ENCODE measurements around the gene GADD45A. TPM values are rescaled to one million over a fixed set of nuclear protein-coding genes. Genes with fewer than 3 reads are reported as not detected.
A peak's percentile ranks its signal among the peaks of the same experiment; 100 is the strongest.

Gene GADD45A
- total and polyA plus RNA-seq, 7 experiments from 2014 or later = 7.0 to 70.4 (median 16.7) TPM

DNA sequence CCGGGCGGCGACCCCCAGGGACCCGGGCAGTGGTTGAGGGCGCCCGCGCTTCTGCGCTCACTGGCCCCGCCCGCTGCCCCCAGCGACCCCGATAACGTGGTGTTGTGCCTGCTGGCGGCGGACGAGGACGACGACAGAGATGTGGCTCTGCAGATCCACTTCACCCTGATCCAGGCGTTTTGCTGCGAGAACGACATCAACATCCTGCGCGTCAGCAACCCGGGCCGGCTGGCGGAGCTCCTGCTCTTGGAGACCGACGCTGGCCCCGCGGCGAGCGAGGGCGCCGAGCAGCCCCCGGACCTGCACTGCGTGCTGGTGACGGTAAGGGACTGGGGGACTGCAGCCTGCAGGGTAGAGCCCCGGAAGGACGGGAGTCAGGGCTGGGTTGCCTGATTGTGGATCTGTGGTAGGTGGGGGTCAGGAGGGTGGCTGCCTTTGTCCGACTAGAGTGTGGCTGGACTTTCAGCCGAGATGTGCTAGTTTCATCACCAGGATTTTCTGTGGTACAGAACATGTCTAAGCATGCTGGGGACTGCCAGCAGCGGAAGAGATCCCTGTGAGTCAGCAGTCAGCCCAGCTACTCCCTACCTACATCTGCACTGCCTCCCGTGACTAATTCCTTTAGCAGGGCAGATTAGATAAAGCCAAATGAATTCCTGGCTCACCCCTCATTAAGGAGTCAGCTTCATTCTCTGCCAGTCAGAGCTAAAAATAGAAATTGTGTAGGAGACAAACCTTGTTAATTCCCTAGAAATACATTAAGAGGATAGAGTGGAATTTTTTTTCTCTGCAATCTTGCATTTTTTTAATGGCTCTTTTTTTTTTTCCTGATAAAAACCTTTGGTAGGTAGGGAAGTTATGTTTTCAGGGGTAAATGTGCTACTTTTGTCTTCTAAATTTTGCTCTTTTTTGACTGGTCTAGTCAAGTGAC, 1.5 kb downstream of the GADD45A start:
- Mint-ChIP-seq H3K9me3 (peaks cover 0 to 2% (median 0%) of the 10 kb centered on the region in 11 donors), H3K27me3 (no peaks in the 10 kb centered on the region), H3K4me1 (peaks cover 20 to 42% (median 26%) of the 10 kb centered on the region in 7 donors), H3K36me3 (peaks cover 0 to 22% (median 0%) of the 10 kb centered on the region in 5 donors), H3K4me3 (peak overlapping the region; percentile 90 to 99 (median 98)), H3K27ac (peak overlapping the region; percentile 40 to 95 (median 88))
- peak overlapping the region; percentile 59 for H3K27ac ChIP-seq (ENCODE audit: low read depth, low read length)
- peaks cover 9 to 16% of the 10 kb centered on the region in 2 donors for H3K4me1 ChIP-seq (ENCODE audit: control insufficient read depth in 2 of 2, insufficient read depth in 2 of 2, low read length in 2 of 2)
- no peaks in the 10 kb centered on the region for H3K9me3 ChIP-seq (ENCODE audit: control insufficient read depth in 2 of 3, low read length in 3 of 3)
- intact Hi-C loops (cut with micrococcal nuclease) = loop anchor here (5.0 to 10.0 kb wide), 5 partner anchors 352 to 1352 kb away; partner anchors contain the start of gene SLC35D1 (in 2 of the 2)
- H3K27me3 ChIP-seq (ENCODE audit: control insufficient read depth in 2 of 2, insufficient read depth in 2 of 2, low read length in 2 of 2) = no peaks in the 10 kb centered on the region
- ATAC-seq (peak; percentile 21), DNase-seq (peak; percentile 45 to 73 (median 69))
- ChIA-PET POLR2A (interaction anchor here (0.5 to 3.6 kb wide), 7 partner anchors 11 to 260 kb away, joined by 3 to 48 read pairs (median 3); partner anchors contain the start of gene SERBP1), CTCF (interaction anchor here (0.7 to 1.9 kb wide), 2 partner anchors 74 to 288 kb away, joined by 3 to 7 read pairs; no protein-coding TSS in a partner anchor)
- no peaks in the 10 kb centered on the region for H3K36me3 ChIP-seq (ENCODE audit: control insufficient read depth in 2 of 3, insufficient read depth in 3 of 3, low read length in 3 of 3)
- peak overlapping the region; percentile 69 for H3K4me3 ChIP-seq (ENCODE audit: low read length)

DNA sequence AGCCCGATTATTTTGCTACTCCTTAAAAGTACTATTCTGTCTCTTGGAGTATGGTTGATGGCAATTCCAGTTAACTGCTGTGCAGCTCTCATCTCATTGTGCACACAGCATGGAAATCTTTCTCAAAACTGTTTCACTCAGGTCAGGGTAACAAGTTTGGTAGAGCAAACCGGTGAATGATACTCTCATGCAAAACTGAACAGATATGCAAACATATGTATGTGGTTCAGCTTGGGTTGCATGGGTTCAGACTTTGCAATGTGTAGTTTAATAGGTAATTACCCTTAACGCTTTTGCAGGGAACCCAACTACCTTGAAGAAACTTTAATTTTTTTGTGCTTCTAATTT, 2.2 kb downstream of the GADD45A start:
- H3K36me3 ChIP-seq (ENCODE audit: control insufficient read depth in 2 of 3, insufficient read depth in 3 of 3, low read length in 3 of 3) = no peaks in the 10 kb centered on the region
- Mint-ChIP-seq H3K27ac (peak overlapping the region in 5 of 9 donors; percentile 49 to 95 (median 88)), H3K4me1 (peaks cover 20 to 42% (median 26%) of the 10 kb centered on the region in 7 donors), H3K27me3 (no peaks in the 10 kb centered on the region), H3K4me3 (peak overlapping the region; percentile 9 to 99 (median 97)), H3K9me3 (peaks cover 0 to 2% (median 0%) of the 10 kb centered on the region in 11 donors), H3K36me3 (peaks cover 0 to 22% (median 0%) of the 10 kb centered on the region in 5 donors)
- DNase-seq (no peak), ATAC-seq (no peak)
- H3K27ac ChIP-seq (ENCODE audit: low read depth, low read length) = no peak overlapping the region
- intact Hi-C loops (cut with micrococcal nuclease) = loop anchor here (5.0 to 10.0 kb wide), 5 partner anchors 352 to 1352 kb away; partner anchors contain the start of gene SLC35D1 (in 2 of the 2)
- no peaks in the 10 kb centered on the region for H3K27me3 ChIP-seq (ENCODE audit: control insufficient read depth in 2 of 2, insufficient read depth in 2 of 2, low read length in 2 of 2)
- no peaks in the 10 kb centered on the region for H3K9me3 ChIP-seq (ENCODE audit: control insufficient read depth in 2 of 3, low read length in 3 of 3)
- peaks cover 9 to 16% of the 10 kb centered on the region in 2 donors for H3K4me1 ChIP-seq (ENCODE audit: control insufficient read depth in 2 of 2, insufficient read depth in 2 of 2, low read length in 2 of 2)
- H3K4me3 ChIP-seq (ENCODE audit: low read length) = no peak overlapping the region
- POLR2A ChIA-PET = interaction anchor here (0.5 to 3.6 kb wide), 4 partner anchors 12 to 260 kb away, joined by 3 to 48 read pairs (median 7); partner anchors contain the start of gene SERBP1
- CTCF ChIA-PET = interaction anchor here (1.9 kb wide), 1 partner anchor 73 kb away, joined by 7 read pairs; no protein-coding TSS in a partner anchor

DNA sequence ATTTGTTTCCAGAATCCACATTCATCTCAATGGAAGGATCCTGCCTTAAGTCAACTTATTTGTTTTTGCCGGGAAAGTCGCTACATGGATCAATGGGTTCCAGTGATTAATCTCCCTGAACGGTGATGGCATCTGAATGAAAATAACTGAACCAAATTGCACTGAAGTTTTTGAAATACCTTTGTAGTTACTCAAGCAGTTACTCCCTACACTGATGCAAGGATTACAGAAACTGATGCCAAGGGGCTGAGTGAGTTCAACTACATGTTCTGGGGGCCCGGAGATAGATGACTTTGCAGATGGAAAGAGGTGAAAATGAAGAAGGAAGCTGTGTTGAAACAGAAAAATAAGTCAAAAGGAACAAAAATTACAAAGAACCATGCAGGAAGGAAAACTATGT, 2.6 kb downstream of the GADD45A start:
- ChIA-PET CTCF (no interaction called here), POLR2A (no interaction called here)
- Mint-ChIP-seq H3K4me3 (peak overlapping the region in 5 of 10 donors; percentile 0 to 28 (median 2)), H3K36me3 (peaks cover 0 to 22% (median 0%) of the 10 kb centered on the region in 5 donors), H3K27me3 (no peaks in the 10 kb centered on the region), H3K9me3 (peaks cover 0 to 2% (median 0%) of the 10 kb centered on the region in 11 donors), H3K27ac (no peak overlapping the region), H3K4me1 (peaks cover 20 to 42% (median 26%) of the 10 kb centered on the region in 7 donors)
- H3K4me1 ChIP-seq (ENCODE audit: control insufficient read depth in 2 of 2, insufficient read depth in 2 of 2, low read length in 2 of 2) = peaks cover 9 to 16% of the 10 kb centered on the region in 2 donors
- no peak for DNase-seq
- no peak overlapping the region for H3K4me3 ChIP-seq (ENCODE audit: low read length)
- intact Hi-C loops (cut with micrococcal nuclease) = loop anchor here (5.0 to 10.0 kb wide), 5 partner anchors 353 to 1353 kb away; partner anchors contain the start of gene SLC35D1 (in 2 of the 2)
- H3K27me3 ChIP-seq (ENCODE audit: control insufficient read depth in 2 of 2, insufficient read depth in 2 of 2, low read length in 2 of 2) = no peaks in the 10 kb centered on the region
- ATAC-seq = no peak
- H3K36me3 ChIP-seq (ENCODE audit: control insufficient read depth in 2 of 3, insufficient read depth in 3 of 3, low read length in 3 of 3) = no peaks in the 10 kb centered on the region
- H3K27ac ChIP-seq (ENCODE audit: low read depth, low read length) = no peak overlapping the region
- H3K9me3 ChIP-seq (ENCODE audit: control insufficient read depth in 2 of 3, low read length in 3 of 3) = no peaks in the 10 kb centered on the region

DNA sequence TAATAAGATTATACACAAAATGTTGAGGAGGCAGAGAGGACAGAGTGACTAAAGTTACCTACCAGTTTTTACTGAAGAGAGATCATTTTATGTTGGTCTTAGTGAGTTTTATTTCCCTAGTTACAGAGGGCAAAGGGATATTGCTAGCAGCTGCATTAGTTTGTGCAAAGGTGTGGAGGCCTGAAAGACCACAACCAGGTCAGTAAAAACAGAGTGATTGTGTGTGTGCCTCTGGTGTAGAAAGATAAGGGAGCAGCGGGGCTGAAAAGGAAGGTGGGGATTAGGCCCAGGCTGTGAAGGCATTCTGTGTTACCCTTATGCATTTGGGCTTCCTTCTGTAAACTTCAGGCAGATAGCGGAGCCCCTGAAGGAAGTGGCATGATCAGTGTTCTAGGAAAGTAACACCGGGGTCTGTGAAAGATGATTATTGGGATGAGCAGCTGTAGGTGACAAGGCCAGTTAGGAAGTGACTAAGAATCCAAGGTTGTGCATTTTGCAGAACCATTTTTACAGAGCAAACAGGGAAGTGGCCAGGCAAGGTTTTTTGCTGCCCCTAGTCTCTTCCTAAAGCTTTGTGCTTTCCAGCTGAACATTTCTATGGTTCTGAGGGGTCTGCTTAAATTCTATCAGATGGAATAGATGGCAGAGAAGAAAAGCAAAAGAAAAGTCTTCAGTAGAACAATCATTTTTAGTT, 3.7 kb downstream of the GADD45A start:
- Histone ChIP-seq H3K4me3 (ENCODE audit: low read length) (no peak overlapping the region), H3K27ac (ENCODE audit: low read depth, low read length) (no peak overlapping the region), H3K9me3 (ENCODE audit: control insufficient read depth in 2 of 3, low read length in 3 of 3) (no peaks in the 10 kb centered on the region), H3K4me1 (ENCODE audit: control insufficient read depth in 2 of 2, insufficient read depth in 2 of 2, low read length in 2 of 2) (peaks cover 9 to 16% of the 10 kb centered on the region in 2 donors), H3K36me3 (ENCODE audit: control insufficient read depth in 2 of 3, insufficient read depth in 3 of 3, low read length in 3 of 3) (no peaks in the 10 kb centered on the region), H3K27me3 (ENCODE audit: control insufficient read depth in 2 of 2, insufficient read depth in 2 of 2, low read length in 2 of 2) (no peaks in the 10 kb centered on the region)
- DNase-seq (no peak), ATAC-seq (no peak)
- peak overlapping the region in 1 of 10 donors; percentile 16 for H3K4me3 Mint-ChIP-seq
- intact Hi-C loops (cut with micrococcal nuclease) = loop anchor here (5.0 to 10.0 kb wide), 5 partner anchors 354 to 1354 kb away; partner anchors contain the start of gene SLC35D1 (in 2 of the 2)
- ChIA-PET POLR2A (interaction anchor here (0.9 kb wide), 1 partner anchor 14 kb away, joined by 3 read pairs; no protein-coding TSS in a partner anchor), CTCF (no interaction called here)
- H3K4me1 Mint-ChIP-seq = peaks cover 16 to 37% (median 23%) of the 10 kb centered on the region in 7 donors
- peak overlapping the region in 3 of 9 donors; percentile 6 to 72 (median 45) for H3K27ac Mint-ChIP-seq
- peaks cover 0 to 2% (median 0%) of the 10 kb centered on the region in 5 donors for H3K27me3 Mint-ChIP-seq
- peaks cover 0 to 22% (median 0%) of the 10 kb centered on the region in 5 donors for H3K36me3 Mint-ChIP-seq
- peaks cover 0 to 2% (median 0%) of the 10 kb centered on the region in 11 donors for H3K9me3 Mint-ChIP-seq

DNA sequence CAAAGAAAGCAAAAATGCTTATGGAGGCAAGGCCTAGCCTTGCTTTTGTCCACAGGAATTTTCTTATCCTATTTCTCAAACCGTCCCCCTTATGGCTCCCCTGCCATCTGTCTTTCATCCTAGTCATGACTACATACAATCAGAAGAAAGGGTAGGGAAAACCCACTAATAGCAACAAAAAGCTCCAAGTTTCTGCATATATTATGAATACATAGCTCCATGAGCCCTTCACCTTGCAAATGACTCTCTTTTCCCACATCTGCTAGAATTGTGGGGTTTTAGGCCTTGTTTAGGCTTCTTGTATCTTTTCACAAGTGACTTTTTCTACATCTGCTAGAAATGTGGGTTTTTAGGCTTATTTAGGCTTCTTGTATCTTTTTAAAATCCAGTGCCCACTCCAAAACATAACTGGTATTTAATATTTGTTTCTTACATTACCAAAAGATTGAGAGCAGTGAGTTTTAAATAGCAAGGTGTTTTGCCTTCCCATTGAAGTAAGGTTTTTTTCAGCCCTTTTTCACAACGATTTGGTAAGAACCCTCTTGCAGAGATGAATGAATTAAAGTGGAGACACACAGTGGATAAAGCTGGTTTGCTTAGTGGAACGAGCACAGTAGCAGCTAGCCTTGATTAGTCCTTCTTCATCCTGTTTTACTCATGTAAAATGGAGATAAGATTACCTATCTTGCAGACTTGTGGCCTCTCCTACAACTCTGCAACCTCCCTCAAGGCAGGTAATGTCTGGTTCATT, 4.4 kb downstream of the GADD45A start:
- H3K4me1 Mint-ChIP-seq = peaks cover 8 to 29% (median 17%) of the 10 kb centered on the region in 7 donors
- H3K4me1 ChIP-seq (ENCODE audit: control insufficient read depth in 2 of 2, insufficient read depth in 2 of 2, low read length in 2 of 2) = peaks cover 4 to 12% of the 10 kb centered on the region in 2 donors
- no peak overlapping the region for H3K27ac Mint-ChIP-seq
- DNase-seq (no peak), ATAC-seq (no peak)
- no peak overlapping the region for H3K27ac ChIP-seq (ENCODE audit: low read depth, low read length)
- no peaks in the 10 kb centered on the region for H3K36me3 ChIP-seq (ENCODE audit: control insufficient read depth in 2 of 3, insufficient read depth in 3 of 3, low read length in 3 of 3)
- peaks cover 0 to 22% (median 0%) of the 10 kb centered on the region in 5 donors for H3K36me3 Mint-ChIP-seq
- no peak overlapping the region for H3K4me3 ChIP-seq (ENCODE audit: low read length)
- H3K9me3 ChIP-seq (ENCODE audit: control insufficient read depth in 2 of 3, low read length in 3 of 3) = no peaks in the 10 kb centered on the region
- H3K27me3 Mint-ChIP-seq = peaks cover 0 to 3% (median 0%) of the 10 kb centered on the region in 5 donors
- peaks cover 0 to 2% (median 0%) of the 10 kb centered on the region in 11 donors for H3K9me3 Mint-ChIP-seq
- no peaks in the 10 kb centered on the region for H3K27me3 ChIP-seq (ENCODE audit: control insufficient read depth in 2 of 2, insufficient read depth in 2 of 2, low read length in 2 of 2)
- CTCF ChIA-PET = no interaction called here
- POLR2A ChIA-PET = no interaction called here
- peak overlapping the region in 1 of 10 donors; percentile 16 for H3K4me3 Mint-ChIP-seq
- intact Hi-C loops (cut with micrococcal nuclease) = loop anchor here (5.0 to 10.0 kb wide), 5 partner anchors 355 to 1355 kb away; partner anchors contain the start of gene SLC35D1 (in 2 of the 2)
